HG03280 (cell line): ENCODE measurements around the gene IL4I1.

Experiments
- ATAC-seq: cut with Tn5 transposase; IDR thresholded peaks from one replicate; pipeline ENCODE4 v1.9.1; 2021; ENCODE audit warnings: mild to moderate bottlenecking, moderate library complexity; ENCODE audit not compliant: unreplicated experiment

Gene IL4I1

GRCh38 chr19:49904136-49904535 is 7.4 kb upstream of the IL4I1 start:
- no peak for ATAC-seq

GRCh38 chr19:49895566-49896297 is 955 bp downstream of the IL4I1 start:
- no peak for ATAC-seq

- ATAC-seq, result no peak
Measured at GRCh38 chr19:49894879-49895565, 1.7 kb downstream of the IL4I1 start.

GRCh38 chr19:49894011-49894664 is 2.5 kb downstream of the IL4I1 start:
- ATAC-seq, result no peak

- no peak for ATAC-seq
Measured at GRCh38 chr19:49892716-49893115, 4.0 kb downstream of the IL4I1 start.

GRCh38 chr19:49891393-49891792 is 5.3 kb downstream of the IL4I1 start:
- no peak for ATAC-seq

- no peak for ATAC-seq
Measured at GRCh38 chr19:49890349-49891311, 6.1 kb downstream of the IL4I1 start.

GRCh38 chr19:49889687-49890348 is 6.9 kb downstream of the IL4I1 start:
- ATAC-seq, result no peak

- ATAC-seq, result no peak
Measured at GRCh38 chr19:49889038-49889686, 7.5 kb downstream of the IL4I1 start.

- no peak for ATAC-seq
Measured at GRCh38 chr19:49888510-49888824, 8.2 kb downstream of the IL4I1 start.

GRCh38 chr19:49887665-49888509 is 8.8 kb downstream of the IL4I1 start:
- no peak for ATAC-seq

- no peak for ATAC-seq
Measured at GRCh38 chr19:49887037-49887664, 9.5 kb downstream of the IL4I1 start.

GRCh38 chr19:49884760-49885159 is 11.9 kb downstream of the IL4I1 start:
- no peak for ATAC-seq

- no peak for ATAC-seq
Measured at GRCh38 chr19:49884109-49884508, 12.6 kb downstream of the IL4I1 start.

GRCh38 chr19:49883094-49883493 is 13.6 kb downstream of the IL4I1 start:
- no peak for ATAC-seq

- ATAC-seq, result no peak
Measured at GRCh38 chr19:49882643-49883042, 14.0 kb downstream of the IL4I1 start.

- ATAC-seq, result no peak
Measured at GRCh38 chr19:49881672-49882394, 14.9 kb downstream of the IL4I1 start.

GRCh38 chr19:49881186-49881585 is 15.5 kb downstream of the IL4I1 start:
- ATAC-seq, result no peak
